ENCODE results near the gene MGAT4B.
A peak's percentile ranks its signal among the peaks of the same experiment; 100 is the strongest.

MGAT4B gene

GRCh38 chr5:179766021-179766725 lies 40.5 kb downstream of the MGAT4B start:
- Histone ChIP-seq H4K5ac (ENCODE audit: low read length) (no peak overlapping the region), H3K36me3 (ENCODE audit: control insufficient read depth, insufficient read depth, low read length) (peaks cover 15% of the 10 kb centered on the region), H3K27me3 (ENCODE audit: insufficient read depth, low read length, poor library complexity) (no peaks in the 10 kb centered on the region), H2AK5ac (ENCODE audit: low read length) (no peak overlapping the region), H3K79me2 (ENCODE audit: control insufficient read depth, insufficient read depth, low read length) (peaks cover 26% of the 10 kb centered on the region), H2BK120ac (ENCODE audit: low read depth, low read length) (no peak overlapping the region), H3K9ac (ENCODE audit: low read length) (peak overlapping the region; percentile 20), H3K4me1 (ENCODE audit: control insufficient read depth, low read depth, low read length) (no peaks in the 10 kb centered on the region), H3K18ac (ENCODE audit: low read length) (peak overlapping the region; percentile 20), H3K4me2 (ENCODE audit: low read length) (no peak overlapping the region), H2BK5ac (ENCODE audit: low read length) (no peak overlapping the region), H3K4ac (ENCODE audit: low read depth, low read length) (no peak overlapping the region), H4K8ac (ENCODE audit: low read depth, low read length) (no peak overlapping the region), H3K4me3 (ENCODE audit: low read length) (no peak overlapping the region), H3K79me1 (ENCODE audit: low read length) (peaks cover 20% of the 10 kb centered on the region), H3K23ac (ENCODE audit: low read length) (no peak overlapping the region), H3K56ac (ENCODE audit: low read length) (peak overlapping the region; percentile 60), H3K27ac (ENCODE audit: low read depth, low read length) (peak overlapping the region; percentile 60), H2BK15ac (replicated peaks; ENCODE audit: low read depth) (no peak overlapping the region)
- WGBS (ENCODE audit: extremely low coverage, insufficient coverage, low lambda C conversion rate) = no CpG with 5 or more reads among the region's 20 CpGs
- DNase-seq = no peak

- no CpG with 5 or more reads among the region's 13 CpGs for WGBS (ENCODE audit: extremely low coverage, insufficient coverage, low lambda C conversion rate)
- Histone ChIP-seq H2AK5ac (ENCODE audit: low read length) (no peak overlapping the region), H3K79me1 (ENCODE audit: low read length) (peaks cover 21% of the 10 kb centered on the region), H3K4ac (ENCODE audit: low read depth, low read length) (no peak overlapping the region), H4K5ac (ENCODE audit: low read length) (no peak overlapping the region), H3K27ac (ENCODE audit: low read depth, low read length) (peak overlapping the region; percentile 60), H3K36me3 (ENCODE audit: control insufficient read depth, insufficient read depth, low read length) (peaks cover 13% of the 10 kb centered on the region), H3K4me2 (ENCODE audit: low read length) (no peak overlapping the region), H2BK5ac (ENCODE audit: low read length) (no peak overlapping the region), H3K4me1 (ENCODE audit: control insufficient read depth, low read depth, low read length) (no peaks in the 10 kb centered on the region), H3K18ac (ENCODE audit: low read length) (no peak overlapping the region), H3K4me3 (ENCODE audit: low read length) (no peak overlapping the region), H3K9ac (ENCODE audit: low read length) (no peak overlapping the region), H3K56ac (ENCODE audit: low read length) (no peak overlapping the region), H3K23ac (ENCODE audit: low read length) (no peak overlapping the region), H2BK120ac (ENCODE audit: low read depth, low read length) (no peak overlapping the region), H3K27me3 (ENCODE audit: insufficient read depth, low read length, poor library complexity) (no peaks in the 10 kb centered on the region), H3K79me2 (ENCODE audit: control insufficient read depth, insufficient read depth, low read length) (peaks cover 28% of the 10 kb centered on the region), H4K8ac (ENCODE audit: low read depth, low read length) (no peak overlapping the region), H2BK15ac (replicated peaks; ENCODE audit: low read depth) (no peak overlapping the region)
- peak; percentile 44 for DNase-seq
Measured at GRCh38 chr5:179765400-179765799, 41.3 kb downstream of the MGAT4B start.

GRCh38 chr5:179764056-179764455 lies 42.6 kb downstream of the MGAT4B start:
- Histone ChIP-seq H3K4me3 (ENCODE audit: low read length) (no peak overlapping the region), H3K4me2 (ENCODE audit: low read length) (no peak overlapping the region), H3K79me1 (ENCODE audit: low read length) (peaks cover 31% of the 10 kb centered on the region), H2BK15ac (replicated peaks; ENCODE audit: low read depth) (no peak overlapping the region), H3K27ac (ENCODE audit: low read depth, low read length) (no peak overlapping the region), H3K27me3 (ENCODE audit: insufficient read depth, low read length, poor library complexity) (no peaks in the 10 kb centered on the region), H3K36me3 (ENCODE audit: control insufficient read depth, insufficient read depth, low read length) (peaks cover 8% of the 10 kb centered on the region), H3K56ac (ENCODE audit: low read length) (no peak overlapping the region), H3K79me2 (ENCODE audit: control insufficient read depth, insufficient read depth, low read length) (peaks cover 42% of the 10 kb centered on the region), H3K4me1 (ENCODE audit: control insufficient read depth, low read depth, low read length) (no peaks in the 10 kb centered on the region), H2BK120ac (ENCODE audit: low read depth, low read length) (no peak overlapping the region), H4K5ac (ENCODE audit: low read length) (no peak overlapping the region), H3K23ac (ENCODE audit: low read length) (no peak overlapping the region), H3K18ac (ENCODE audit: low read length) (no peak overlapping the region), H3K9ac (ENCODE audit: low read length) (no peak overlapping the region), H4K8ac (ENCODE audit: low read depth, low read length) (no peak overlapping the region), H2BK5ac (ENCODE audit: low read length) (no peak overlapping the region), H2AK5ac (ENCODE audit: low read length) (no peak overlapping the region), H3K4ac (ENCODE audit: low read depth, low read length) (no peak overlapping the region)
- no peak for DNase-seq
- WGBS (ENCODE audit: extremely low coverage, insufficient coverage, low lambda C conversion rate) = no CpG with 5 or more reads among the region's 8 CpGs

- Histone ChIP-seq H2BK5ac (ENCODE audit: low read length) (no peak overlapping the region), H3K18ac (ENCODE audit: low read length) (peak overlapping the region; percentile 53), H2BK120ac (ENCODE audit: low read depth, low read length) (no peak overlapping the region), H3K79me1 (ENCODE audit: low read length) (peaks cover 28% of the 10 kb centered on the region), H3K4ac (ENCODE audit: low read depth, low read length) (no peak overlapping the region), H3K27ac (ENCODE audit: low read depth, low read length) (no peak overlapping the region), H2AK5ac (ENCODE audit: low read length) (no peak overlapping the region), H4K8ac (ENCODE audit: low read depth, low read length) (no peak overlapping the region), H3K4me3 (ENCODE audit: low read length) (no peak overlapping the region), H3K23ac (ENCODE audit: low read length) (peak overlapping the region; percentile 30), H3K56ac (ENCODE audit: low read length) (peak overlapping the region; percentile 39), H4K5ac (ENCODE audit: low read length) (no peak overlapping the region), H3K36me3 (ENCODE audit: control insufficient read depth, insufficient read depth, low read length) (peaks cover 5% of the 10 kb centered on the region), H3K4me2 (ENCODE audit: low read length) (no peak overlapping the region), H3K79me2 (ENCODE audit: control insufficient read depth, insufficient read depth, low read length) (peaks cover 42% of the 10 kb centered on the region), H2BK15ac (replicated peaks; ENCODE audit: low read depth) (no peak overlapping the region), H3K4me1 (ENCODE audit: control insufficient read depth, low read depth, low read length) (no peaks in the 10 kb centered on the region), H3K9ac (ENCODE audit: low read length) (no peak overlapping the region), H3K27me3 (ENCODE audit: insufficient read depth, low read length, poor library complexity) (no peaks in the 10 kb centered on the region)
- DNase-seq = peak; percentile 91
- no CpG with 5 or more reads among the region's 10 CpGs for WGBS (ENCODE audit: extremely low coverage, insufficient coverage, low lambda C conversion rate)
Measured at GRCh38 chr5:179763215-179763945, 43.3 kb downstream of the MGAT4B start.

GRCh38 chr5:179762781-179763176 lies 43.9 kb downstream of the MGAT4B start:
- WGBS (ENCODE audit: extremely low coverage, insufficient coverage, low lambda C conversion rate) = no CpG with 5 or more reads among the region's 3 CpGs
- H4K8ac ChIP-seq (ENCODE audit: low read depth, low read length) = no peak overlapping the region

More at GRCh38 chr5:179762781-179763176, 43.9 kb downstream of the MGAT4B start:
- Histone ChIP-seq H3K79me2 (ENCODE audit: control insufficient read depth, insufficient read depth, low read length) (peaks cover 43% of the 10 kb centered on the region), H3K4me1 (ENCODE audit: control insufficient read depth, low read depth, low read length) (no peaks in the 10 kb centered on the region), H3K9ac (ENCODE audit: low read length) (no peak overlapping the region), H3K4ac (ENCODE audit: low read depth, low read length) (no peak overlapping the region), H3K18ac (ENCODE audit: low read length) (no peak overlapping the region), H2BK120ac (ENCODE audit: low read depth, low read length) (no peak overlapping the region), H3K23ac (ENCODE audit: low read length) (no peak overlapping the region), H2AK5ac (ENCODE audit: low read length) (no peak overlapping the region), H3K79me1 (ENCODE audit: low read length) (peaks cover 27% of the 10 kb centered on the region), H2BK15ac (replicated peaks; ENCODE audit: low read depth) (no peak overlapping the region), H4K5ac (ENCODE audit: low read length) (no peak overlapping the region), H2BK5ac (ENCODE audit: low read length) (no peak overlapping the region), H3K36me3 (ENCODE audit: control insufficient read depth, insufficient read depth, low read length) (peaks cover 5% of the 10 kb centered on the region), H3K4me3 (ENCODE audit: low read length) (no peak overlapping the region), H3K27me3 (ENCODE audit: insufficient read depth, low read length, poor library complexity) (no peaks in the 10 kb centered on the region), H3K56ac (ENCODE audit: low read length) (no peak overlapping the region), H3K27ac (ENCODE audit: low read depth, low read length) (no peak overlapping the region), H3K4me2 (ENCODE audit: low read length) (no peak overlapping the region)
- no peak for DNase-seq
